Measurements from ENCODE around the gene BRD7. TPM values are rescaled to one million over a fixed set of nuclear protein-coding genes. Genes with fewer than 3 reads are reported as not detected.

The BRD7 gene
- total RNA-seq, 4 donors from 2014 or later, result 41.4 to 56.0 (median 46.8) TPM

DNA sequence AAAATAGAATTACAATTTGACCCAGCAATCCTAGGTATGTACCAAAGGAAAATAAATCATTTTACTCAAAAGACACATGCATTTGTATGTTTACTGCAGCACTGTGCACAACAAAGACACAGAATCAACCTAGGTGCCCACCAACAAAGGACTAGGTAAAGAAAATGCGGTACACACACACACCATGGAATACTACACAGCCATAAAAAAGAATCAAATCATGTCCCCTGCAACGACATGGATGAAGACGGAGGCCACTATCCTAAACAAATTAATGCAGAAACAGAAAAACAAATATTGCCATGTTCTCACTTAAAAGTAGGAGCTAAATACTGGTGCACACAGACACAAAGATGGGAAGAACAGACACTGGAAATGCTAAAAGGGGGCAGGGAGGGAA lies 36.2 kb downstream of the BRD7 start:
- H3K27me3 ChIP-seq, result no peaks in the 10 kb centered on the region
- intact Hi-C loops (cut with DNase I), result no loop called here
- no peak overlapping the region for H3K4me3 ChIP-seq (replicated peaks in 1 of 3)
- TF ChIP-seq POLR2A (IDR thresholded peaks at IDR 0.05), result no peak
- no peak overlapping the region for H3K27ac ChIP-seq
- H3K36me3 ChIP-seq, result peaks cover 4 to 5% of the 10 kb centered on the region in 2 donors
- 97 to 98% methylated on average over 3 of the region's 3 CpGs for WGBS, 2 donors
- DNase-seq, result no peak
- no peaks in the 10 kb centered on the region for H3K9me3 ChIP-seq
- H3K4me1 ChIP-seq, result peaks cover 0 to 7% of the 10 kb centered on the region in 2 donors

DNA sequence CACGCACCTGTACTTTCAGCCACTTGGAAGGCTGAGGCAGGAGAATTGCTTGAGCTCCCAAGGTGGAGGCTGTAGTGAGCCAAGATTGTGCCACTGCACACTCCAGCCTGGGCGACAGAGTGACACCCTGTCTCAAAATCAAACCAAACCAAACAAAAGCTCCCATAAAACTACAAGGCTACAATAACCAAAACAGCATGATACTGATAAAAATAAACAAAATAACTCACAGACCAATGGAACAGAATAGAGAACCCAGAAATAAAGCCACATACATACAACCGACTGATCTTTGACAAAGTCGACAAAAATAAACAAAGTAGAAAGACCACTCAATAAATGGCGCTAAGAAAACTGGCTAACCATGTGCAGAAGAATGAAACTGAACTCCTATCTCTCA lies 37.2 kb downstream of the BRD7 start:
- no peak for TF ChIP-seq POLR2A (IDR thresholded peaks at IDR 0.05)
- TF ChIP-seq, protein P1, sequence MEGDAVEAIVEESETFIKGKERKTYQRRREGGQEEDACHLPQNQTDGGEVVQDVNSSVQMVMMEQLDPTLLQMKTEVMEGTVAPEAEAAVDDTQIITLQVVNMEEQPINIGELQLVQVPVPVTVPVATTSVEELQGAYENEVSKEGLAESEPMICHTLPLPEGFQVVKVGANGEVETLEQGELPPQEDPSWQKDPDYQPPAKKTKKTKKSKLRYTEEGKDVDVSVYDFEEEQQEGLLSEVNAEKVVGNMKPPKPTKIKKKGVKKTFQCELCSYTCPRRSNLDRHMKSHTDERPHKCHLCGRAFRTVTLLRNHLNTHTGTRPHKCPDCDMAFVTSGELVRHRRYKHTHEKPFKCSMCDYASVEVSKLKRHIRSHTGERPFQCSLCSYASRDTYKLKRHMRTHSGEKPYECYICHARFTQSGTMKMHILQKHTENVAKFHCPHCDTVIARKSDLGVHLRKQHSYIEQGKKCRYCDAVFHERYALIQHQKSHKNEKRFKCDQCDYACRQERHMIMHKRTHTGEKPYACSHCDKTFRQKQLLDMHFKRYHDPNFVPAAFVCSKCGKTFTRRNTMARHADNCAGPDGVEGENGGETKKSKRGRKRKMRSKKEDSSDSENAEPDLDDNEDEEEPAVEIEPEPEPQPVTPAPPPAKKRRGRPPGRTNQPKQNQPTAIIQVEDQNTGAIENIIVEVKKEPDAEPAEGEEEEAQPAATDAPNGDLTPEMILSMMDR (IDR thresholded peaks at IDR 0.05), result no peak
- DNase-seq, result no peak
- H3K9me3 ChIP-seq, result no peaks in the 10 kb centered on the region
- intact Hi-C loops (cut with DNase I), result no loop called here
- H3K4me3 ChIP-seq (replicated peaks in 1 of 3), result no peak overlapping the region
- no peak overlapping the region for H3K27ac ChIP-seq
- peaks cover 4 to 5% of the 10 kb centered on the region in 2 donors for H3K36me3 ChIP-seq
- H3K4me1 ChIP-seq, result peaks cover 0 to 7% of the 10 kb centered on the region in 2 donors
- H3K27me3 ChIP-seq, result no peaks in the 10 kb centered on the region
- WGBS, 2 donors, result 72 to 74% methylated on average over 5 of the region's 5 CpGs

DNA sequence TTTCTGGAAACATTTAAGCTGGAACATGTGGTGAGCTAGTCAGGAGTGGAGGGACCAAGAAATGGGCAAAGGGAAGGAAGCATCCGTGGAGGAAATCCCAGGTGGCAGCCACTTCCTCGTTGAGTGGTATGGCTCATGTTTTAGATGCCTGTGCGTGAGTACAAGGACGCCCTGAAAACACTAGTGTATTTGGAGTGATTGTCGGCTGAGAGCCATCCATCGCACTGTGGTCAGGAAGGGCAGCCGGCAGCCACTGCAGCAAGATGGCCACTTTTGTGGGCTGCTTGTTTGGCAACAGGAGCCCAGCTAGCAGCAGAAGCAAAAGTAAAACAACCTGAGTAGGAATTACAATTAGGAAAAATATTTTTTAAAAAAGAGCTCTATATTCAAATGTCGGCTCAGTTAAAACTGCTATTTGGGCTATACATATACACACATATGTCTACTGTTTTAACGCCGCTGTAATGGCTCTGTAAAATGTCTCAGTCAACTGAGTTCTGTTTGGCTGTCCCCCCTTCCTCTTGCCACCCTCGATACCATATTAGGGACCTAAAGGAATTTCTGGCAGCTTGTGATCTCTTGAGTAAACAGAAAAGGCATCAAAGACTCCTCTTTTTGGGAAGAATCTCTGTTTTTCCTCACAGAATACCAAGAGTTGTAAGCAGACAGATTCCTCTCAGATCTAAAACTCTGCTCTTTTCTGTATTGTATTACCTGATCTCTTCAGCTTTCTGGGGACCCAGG lies 39.2 kb downstream of the BRD7 start:
- TF ChIP-seq POLR2A (IDR thresholded peaks at IDR 0.05), result no peak
- TF ChIP-seq, protein P1 (IDR thresholded peaks at IDR 0.05), result no peak
- intact Hi-C loops (cut with DNase I), result no loop called here
- Histone ChIP-seq H3K9me3 (no peaks in the 10 kb centered on the region), H3K36me3 (peaks cover 4 to 5% of the 10 kb centered on the region in 2 donors), H3K27me3 (no peaks in the 10 kb centered on the region), H3K4me1 (peaks cover 0 to 7% of the 10 kb centered on the region in 2 donors), H3K27ac (peak overlapping the region in 1 of 3 donors; percentile 8), H3K4me3 (replicated peaks in 1 of 3) (no peak overlapping the region)
- 64 to 70% methylated on average over 11 of the region's 11 CpGs for WGBS, 2 donors
- DNase-seq, result no peak

DNA sequence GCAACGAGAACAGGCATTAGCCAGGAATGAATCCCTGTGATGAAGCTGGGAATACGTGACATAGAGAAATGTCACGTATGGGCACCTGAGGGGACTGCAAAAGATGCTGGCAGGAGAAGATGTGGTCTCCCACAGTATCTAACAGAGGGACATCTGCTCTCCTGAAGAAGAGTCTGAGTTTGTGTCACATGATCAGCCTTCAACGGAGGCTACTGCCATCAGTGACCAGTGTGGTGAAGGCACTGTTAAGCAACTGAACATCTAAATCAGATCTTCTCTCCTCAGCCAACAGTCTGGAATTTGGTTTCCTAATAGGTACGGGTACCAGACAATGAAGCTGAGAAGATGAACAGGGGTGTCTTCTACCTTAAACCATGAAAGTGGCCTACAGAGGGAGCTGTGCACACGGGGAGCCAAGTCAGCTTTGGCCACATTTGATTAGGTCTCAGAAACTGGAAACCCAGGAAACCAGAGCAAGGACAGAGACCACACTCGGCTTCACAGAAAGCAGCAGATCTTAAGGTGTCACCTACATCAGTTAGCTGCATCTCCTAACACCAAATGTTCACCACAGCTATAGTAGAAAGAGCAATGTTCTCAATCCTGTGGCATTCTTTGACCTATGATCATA lies 41.8 kb downstream of the BRD7 start:
- Histone ChIP-seq H3K27ac (no peak overlapping the region), H3K4me3 (replicated peaks in 1 of 3) (no peak overlapping the region), H3K36me3 (peaks cover 3 to 4% of the 10 kb centered on the region in 2 donors), H3K9me3 (no peaks in the 10 kb centered on the region), H3K4me1 (peaks cover 0 to 7% of the 10 kb centered on the region in 2 donors), H3K27me3 (no peaks in the 10 kb centered on the region)
- 72 to 78% methylated on average over 7 of the region's 7 CpGs for WGBS, 2 donors
- no peak for DNase-seq
- intact Hi-C loops (cut with DNase I), result no loop called here
- TF ChIP-seq, protein P1 (IDR thresholded peaks at IDR 0.05), result peak in 1 of 6 experiments; percentile 29
- TF ChIP-seq POLR2A (IDR thresholded peaks at IDR 0.05), result no peak

DNA sequence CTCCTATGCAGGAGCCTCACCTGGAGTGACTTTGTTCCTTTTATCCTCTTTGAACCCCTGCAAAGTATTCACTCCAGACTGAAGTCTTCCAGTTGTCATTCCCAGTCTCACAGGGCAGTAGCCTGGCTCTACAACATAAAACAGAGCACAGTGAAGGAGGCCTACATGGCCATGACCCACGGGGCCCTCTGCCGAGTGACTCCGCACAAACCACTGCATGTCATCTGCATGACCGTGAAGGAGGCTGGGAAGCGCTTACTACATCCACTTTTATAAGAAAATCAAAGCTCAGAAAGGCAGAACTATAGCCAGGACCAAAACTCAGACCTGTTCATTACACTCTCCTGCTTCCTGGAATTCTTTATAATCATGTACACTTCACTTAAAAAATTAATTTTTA lies 42.5 kb downstream of the BRD7 start:
- Histone ChIP-seq H3K4me3 (replicated peaks in 1 of 3) (no peak overlapping the region), H3K4me1 (peaks cover 0 to 7% of the 10 kb centered on the region in 2 donors), H3K27ac (no peak overlapping the region), H3K27me3 (no peaks in the 10 kb centered on the region), H3K36me3 (peaks cover 7 to 10% of the 10 kb centered on the region in 2 donors), H3K9me3 (no peaks in the 10 kb centered on the region)
- DNase-seq, result no peak
- no peak for TF ChIP-seq POLR2A (IDR thresholded peaks at IDR 0.05)
- TF ChIP-seq, protein P1 (IDR thresholded peaks at IDR 0.05), result no peak
- intact Hi-C loops (cut with DNase I), result no loop called here
- WGBS, 2 donors, result 90 to 92% methylated on average over 5 of the region's 5 CpGs
